Hippocampal formation (tissue), 2 donors: ENCODE results near the gene ZNF428.
A peak's percentile ranks its signal among the peaks of the same experiment; 100 is the strongest.
"Not testable (repeated sequence)": the region's sequence is repeated elsewhere in the genome, so short reads cannot be mapped to it uniquely, and the experiment has no call there.

Source experiments
- DNase-seq, 2 donors: peaks; one replicate each; lab custom pipeline; 2025; lab: John Stamatoyannopoulos, UW

The ZNF428 gene

DNA sequence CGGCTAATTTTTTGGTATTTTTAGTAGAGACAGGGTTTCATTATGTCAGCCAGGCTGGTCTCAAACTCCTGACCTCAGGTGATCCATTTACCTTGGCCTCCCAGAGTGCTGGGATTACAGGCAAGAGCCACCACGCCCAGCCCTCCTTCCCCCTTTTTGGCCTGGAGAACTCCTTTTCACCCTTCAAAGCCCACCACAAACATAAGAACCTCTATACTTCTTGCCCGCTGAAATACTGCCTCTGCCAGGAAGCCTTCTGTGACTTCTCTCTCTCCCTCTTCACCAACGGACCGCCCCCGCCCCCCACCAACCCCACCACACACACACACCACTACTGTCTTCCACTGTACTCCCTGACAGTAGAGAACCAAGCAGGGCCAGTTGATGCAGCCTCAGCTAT lies 2.5 kb downstream of the ZNF428 start:
- DNase-seq, result no peak

DNA sequence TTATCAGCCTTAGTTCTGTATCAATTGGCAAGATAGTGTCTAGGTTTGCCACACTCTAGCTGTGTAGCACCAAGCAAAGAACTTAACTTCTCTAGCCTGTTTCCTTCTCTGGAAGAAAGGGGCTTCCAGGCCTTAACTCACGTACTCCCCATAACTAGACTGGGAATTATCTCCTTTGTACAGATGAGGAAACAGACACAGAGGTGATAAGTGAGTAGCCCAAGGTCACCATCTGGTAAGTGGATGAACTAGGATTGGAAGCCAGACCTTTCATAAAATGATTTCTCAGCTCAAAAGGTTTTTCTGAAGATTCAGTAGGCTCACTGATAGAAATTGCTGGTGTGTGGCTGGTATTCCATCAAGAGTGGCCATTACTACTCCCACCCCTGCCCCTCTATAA lies 3.1 kb downstream of the ZNF428 start:
- no peak for DNase-seq

GRCh38 chr19:43612374-43612773 lies 7.1 kb downstream of the ZNF428 start:
- DNase-seq, result no peak

DNA sequence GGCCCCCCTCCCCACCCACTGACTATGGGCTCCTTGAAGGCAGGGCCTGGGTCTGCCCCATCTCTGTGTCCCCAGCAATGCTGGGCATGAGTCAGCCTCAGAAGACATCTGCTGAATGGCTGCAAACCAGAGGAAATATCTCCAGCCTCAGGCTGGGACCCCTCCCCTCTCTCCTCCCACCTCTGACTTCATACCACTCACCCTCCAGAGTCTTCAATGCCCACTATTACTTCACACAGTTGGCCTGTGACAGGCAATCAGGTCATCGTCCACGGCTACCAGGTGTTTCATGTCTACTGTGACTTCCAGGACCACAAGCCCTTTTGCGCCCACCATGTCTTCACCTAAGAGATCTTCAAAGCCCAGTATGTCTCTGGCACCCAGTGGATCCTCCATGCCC lies 7.6 kb downstream of the ZNF428 start, which contains the start of gene SRRM5:
TSS of gene SRRM5 (plus strand) at position 301 of the 400 bp plus-strand sequence. CDS start at position 335, 34 bp downstream.
- no peak for DNase-seq

- no peak for DNase-seq
These were observed 8.9 kb downstream of the ZNF428 start for GRCh38 chr19:43610493-43610892.

DNA sequence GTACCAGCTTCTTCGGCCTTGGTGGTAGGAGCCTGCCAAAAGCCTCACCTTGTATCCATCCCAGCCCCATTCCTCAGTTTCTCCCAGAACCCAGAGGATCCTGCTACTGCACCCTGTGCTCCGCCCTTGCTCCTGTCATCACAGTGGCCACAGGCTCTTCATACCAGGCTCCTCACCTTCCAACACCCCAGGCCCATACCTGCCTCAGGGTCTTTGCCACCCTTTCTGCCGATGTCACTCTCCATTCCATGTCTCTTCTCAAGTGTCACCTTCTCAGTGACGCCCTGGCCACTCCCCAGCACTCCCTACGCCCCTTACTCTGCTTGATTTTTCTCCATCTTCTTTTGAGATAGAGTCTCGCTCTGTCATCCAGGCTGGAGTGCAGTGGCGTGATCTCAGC lies 9.6 kb downstream of the ZNF428 start:
- no peak for DNase-seq

DNA sequence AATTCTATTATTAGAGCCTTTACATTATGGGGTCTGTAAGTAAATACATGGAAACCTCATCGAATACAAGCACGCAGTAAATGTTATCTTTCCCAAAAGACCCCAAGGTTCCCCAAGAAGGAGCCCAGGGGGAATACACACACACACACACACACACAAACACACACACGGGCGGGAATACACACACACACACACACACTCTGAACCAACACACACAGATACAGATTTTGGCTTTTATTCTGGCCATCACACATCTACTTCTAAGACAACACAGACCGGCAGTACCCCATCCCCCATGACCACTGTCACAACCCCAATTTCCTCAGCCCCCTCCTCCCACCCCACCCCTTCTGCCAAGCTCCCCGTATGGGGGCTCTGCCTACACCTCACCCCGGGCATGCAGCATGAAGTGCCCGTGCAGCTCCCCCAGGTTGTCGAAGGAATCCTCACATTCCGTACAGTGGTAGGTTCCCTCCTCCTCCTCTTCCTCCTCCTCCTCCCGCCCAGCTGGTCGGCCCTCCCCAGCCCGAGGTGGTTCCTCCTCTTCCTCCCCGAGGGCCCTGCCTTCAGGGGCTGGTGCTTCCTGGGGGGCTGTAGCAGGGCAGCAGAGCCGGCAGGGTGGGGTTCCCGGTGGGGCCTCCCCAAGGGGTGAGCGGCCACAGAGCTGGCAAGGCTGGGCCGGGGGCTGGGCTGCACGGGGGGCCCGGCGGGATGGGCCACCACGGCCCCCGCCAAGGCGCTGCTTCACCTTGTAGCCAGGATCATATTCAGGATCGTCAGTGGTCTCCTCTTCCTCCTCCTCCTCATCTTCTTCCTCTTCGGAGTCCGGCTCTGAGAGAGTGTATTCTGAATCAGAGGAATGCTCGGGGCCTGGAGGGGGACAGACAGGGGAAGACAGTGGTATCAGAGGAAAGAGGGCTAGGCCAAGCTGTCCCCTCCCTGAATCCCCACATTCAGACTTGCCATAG lies 11.9 kb downstream of the ZNF428 start:
- DNase-seq, result no peak

DNA sequence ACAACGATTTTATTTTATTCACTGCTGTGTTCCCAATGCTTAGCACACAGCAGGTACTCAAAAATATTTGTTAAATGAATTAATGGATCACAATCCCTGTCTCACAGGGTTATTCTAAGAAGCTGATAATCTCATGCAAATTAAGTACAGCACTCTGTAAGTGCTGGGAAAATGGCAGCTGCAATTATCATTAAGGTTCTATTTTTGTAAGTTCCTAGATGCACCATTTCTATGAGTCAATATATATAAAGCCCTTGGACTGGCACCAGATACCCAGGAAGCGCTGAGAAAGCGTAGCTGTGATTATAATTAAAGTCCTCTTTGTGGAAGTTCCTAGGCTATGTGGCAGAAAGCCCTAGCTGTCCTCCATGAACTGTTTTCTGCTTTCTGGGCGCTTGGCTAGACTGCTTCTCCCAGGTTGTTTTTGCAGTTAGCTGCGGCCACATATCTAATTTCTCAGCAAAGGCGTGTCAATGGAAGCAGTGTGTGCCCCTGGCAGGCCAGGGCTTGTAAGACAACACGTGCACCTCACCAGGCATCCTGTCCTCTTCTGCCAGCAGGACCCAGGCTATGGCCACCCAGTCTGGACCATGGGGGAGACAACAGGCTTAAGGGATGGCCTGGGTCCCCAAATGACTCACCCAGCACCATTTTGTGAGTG lies 12.7 kb downstream of the ZNF428 start:
- no peak for DNase-seq

- DNase-seq, result no peak
These were observed 13.4 kb downstream of the ZNF428 start for GRCh38 chr19:43605875-43606568.

- not testable (repeated sequence) for DNase-seq
These were observed 19.1 kb downstream of the ZNF428 start for GRCh38 chr19:43600326-43600725.

- DNase-seq, result peak in 1 of 2 donors; percentile 11
These were observed 19.7 kb downstream of the ZNF428 start for GRCh38 chr19:43599635-43600295.

GRCh38 chr19:43598445-43599240 lies 20.8 kb downstream of the ZNF428 start:
- no peak for DNase-seq

- no peak for DNase-seq
These were observed 21.6 kb downstream of the ZNF428 start for GRCh38 chr19:43597876-43598275.

- no peak for DNase-seq
These were observed 22.5 kb downstream of the ZNF428 start for GRCh38 chr19:43596842-43597461.

DNA sequence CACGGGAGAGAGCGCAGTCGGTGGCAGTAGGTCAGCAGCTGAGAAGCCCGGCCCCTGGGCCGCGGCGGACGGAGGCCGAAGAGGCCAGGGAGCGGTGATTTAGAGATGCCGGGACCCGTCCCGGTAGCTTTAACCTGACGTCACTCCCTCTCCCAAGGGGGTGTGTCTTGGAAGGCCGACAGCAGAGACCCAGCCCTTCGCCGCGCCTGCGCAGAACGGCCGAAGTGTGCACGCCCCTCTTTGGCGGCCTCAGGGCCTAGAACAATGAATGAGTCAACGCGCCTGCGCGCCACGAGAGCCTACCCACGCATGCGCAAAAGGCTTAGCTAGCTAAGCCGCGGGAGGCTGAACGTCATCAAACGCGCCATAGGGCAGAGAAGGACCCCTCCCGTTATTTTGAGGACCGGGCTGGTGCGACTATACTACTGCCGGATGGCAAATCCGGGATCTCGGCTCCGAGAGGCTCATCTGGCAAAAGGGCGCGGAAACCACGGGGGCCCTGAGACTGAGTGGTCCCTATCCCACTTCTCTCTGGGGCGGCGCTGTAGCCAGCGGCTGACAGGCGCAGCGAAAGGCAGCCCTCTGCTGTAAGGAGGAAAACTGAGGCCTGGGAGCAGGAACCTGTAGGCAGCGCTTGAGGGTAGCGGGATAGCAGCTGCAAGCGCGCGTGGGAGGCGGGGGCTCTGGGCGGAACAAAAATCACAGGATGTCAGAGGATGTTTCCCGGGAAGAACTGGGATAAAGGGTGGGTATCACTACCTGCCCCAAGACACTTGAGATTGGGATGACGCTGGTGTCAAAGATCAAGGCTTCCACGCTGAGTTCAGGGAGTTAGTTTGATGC lies 23.2 kb downstream of the ZNF428 start, which contains the start of the genes IRGQ and ZNF576:
TSS of gene IRGQ (minus strand) at position 136 of the 843 bp plus-strand sequence. CDS start 796 bp downstream, outside the sequence.
TSS of gene ZNF576 (plus strand) at position 597 of the 843 bp plus-strand sequence. CDS start 514 bp downstream, outside the sequence.
- DNase-seq, result peak; percentile 98 to 99

GRCh38 chr19:43595605-43595998 lies 23.8 kb downstream of the ZNF428 start:
- no peak for DNase-seq

DNA sequence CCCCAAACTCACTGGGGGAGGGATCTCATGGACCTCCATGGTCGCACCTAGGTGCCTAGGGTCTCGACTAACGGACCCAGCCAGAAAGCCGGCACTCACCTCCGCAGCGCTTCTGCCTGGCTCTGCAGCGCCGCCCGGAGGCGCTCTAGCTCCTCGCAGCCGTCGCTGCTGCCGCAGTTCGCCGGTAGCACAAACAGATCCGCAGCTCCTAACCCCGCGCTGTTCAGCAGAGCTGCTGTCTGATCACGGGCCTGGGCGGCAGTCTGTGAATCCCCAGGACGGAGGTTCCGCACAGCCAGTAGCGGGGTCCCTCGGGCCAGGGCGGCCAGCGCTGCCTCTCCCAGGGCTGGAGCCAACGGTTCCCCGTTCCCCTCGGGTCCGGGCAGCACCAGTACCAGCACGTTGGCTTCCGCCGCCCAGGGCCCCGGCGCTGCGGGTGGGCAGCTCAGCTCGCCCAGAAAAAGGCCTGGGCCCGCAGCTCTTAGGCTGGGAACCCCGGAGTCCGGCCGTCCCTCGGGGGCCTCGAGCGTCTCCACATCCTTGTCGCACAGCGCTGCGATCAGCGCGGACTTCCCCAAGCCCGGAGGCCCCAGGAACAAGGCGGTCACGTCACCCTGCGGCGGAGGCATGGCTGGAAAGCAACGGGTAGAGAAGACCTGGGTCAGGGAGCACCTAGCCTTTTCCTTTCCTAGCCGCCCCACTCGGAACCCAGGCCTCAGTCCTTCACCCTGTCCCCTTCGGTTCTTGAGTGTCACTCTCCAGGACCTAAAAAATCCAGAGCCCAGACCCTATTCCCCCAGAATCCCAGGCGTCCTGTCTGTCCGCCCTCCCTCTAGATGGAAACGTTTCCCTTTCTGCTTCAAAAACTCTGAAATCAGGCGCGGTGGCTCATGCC lies 24.5 kb downstream of the ZNF428 start:
- DNase-seq, result peak in 1 of 2 donors; percentile 2

DNA sequence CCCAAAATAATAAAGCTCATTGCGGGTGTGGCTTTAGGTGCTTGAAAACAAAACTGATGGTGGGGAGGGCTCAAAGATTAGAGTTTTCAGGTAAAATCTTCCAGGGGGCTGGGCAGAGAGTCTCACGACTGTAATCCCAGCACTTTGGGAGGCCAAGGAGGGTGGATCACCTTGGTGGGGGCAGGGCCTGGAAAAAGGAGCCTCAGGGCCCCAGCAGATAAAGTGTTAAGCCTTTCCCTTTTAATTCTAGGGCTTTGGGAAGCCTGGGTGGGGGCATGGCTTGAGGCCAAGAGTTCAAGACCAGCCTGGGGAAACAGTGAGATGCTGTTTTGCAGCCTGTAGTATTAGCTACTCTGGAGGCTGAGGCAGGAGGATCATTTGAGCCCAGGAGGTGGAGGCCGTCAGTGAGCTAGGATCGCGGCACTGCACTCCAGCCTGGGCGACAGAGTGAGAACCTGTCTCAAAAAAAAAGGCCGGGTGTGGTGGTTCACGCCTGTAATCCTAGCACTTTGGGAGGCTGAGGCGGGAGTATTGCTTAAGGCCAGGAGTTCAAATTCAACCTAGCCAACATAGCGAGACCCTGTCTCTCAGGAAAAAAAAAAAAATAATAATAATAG lies 25.2 kb downstream of the ZNF428 start:
- no peak for DNase-seq
